ENCODE results near the gene SPATA18.

- TF ChIP-seq CTCF (conservative IDR thresholded peaks at IDR 0.05; ENCODE audit: low read length) (no peak), EZH2phosphoT487 (IDR thresholded peaks at IDR 0.05; ENCODE audit: borderline replicate concordance) (no peak)
These were observed 741 bp downstream of the SPATA18 start for GRCh38 chr4:52051615-52052474.
